Stromal cell of bone marrow (primary cell): ENCODE measurements around the gene RBMX.
"Not testable (repeated sequence)": the region's sequence is repeated elsewhere in the genome, so short reads cannot be mapped to it uniquely, and the experiment has no call there.

Experiments
- DNase-seq: peaks from one replicate; pipeline ENCODE4 v3.0.0-alpha.2; 2012; ENCODE audit warnings: low read depth

The RBMX gene

GRCh38 chrX:136880452-136881013 is at the start of gene RBMX:
Gene RBMX, minus strand, starts transcription at chrX:136880725. Its CDS starts 1,298 bp downstream, at chrX:136879427.
- DNase-seq, result peak; percentile 85

- DNase-seq, result not testable (repeated sequence)
Observed at GRCh38 chrX:136921438-136921837, 40.9 kb upstream of the RBMX start.

- no peak for DNase-seq
Observed at GRCh38 chrX:136920001-136920400, 39.5 kb upstream of the RBMX start.

- no peak for DNase-seq
Observed at GRCh38 chrX:136916827-136917226, 36.3 kb upstream of the RBMX start.

GRCh38 chrX:136911661-136912060 is 31.1 kb upstream of the RBMX start:
- DNase-seq, result not testable (repeated sequence)

- DNase-seq, result no peak
Observed at GRCh38 chrX:136911253-136911652, 30.7 kb upstream of the RBMX start.

GRCh38 chrX:136910565-136911035 is 30.1 kb upstream of the RBMX start:
- DNase-seq, result peak; percentile 13

- DNase-seq, result peak; percentile 88
Observed at GRCh38 chrX:136909706-136910564, 29.4 kb upstream of the RBMX start.

GRCh38 chrX:136909119-136909705 is 28.7 kb upstream of the RBMX start:
- DNase-seq, result peak; percentile 51

- DNase-seq, result no peak
Observed at GRCh38 chrX:136907621-136908020, 27.1 kb upstream of the RBMX start.

GRCh38 chrX:136906921-136907510 is 26.5 kb upstream of the RBMX start:
- no peak for DNase-seq

- DNase-seq, result not testable (repeated sequence)
Observed at GRCh38 chrX:136904067-136904466, 23.5 kb upstream of the RBMX start.

- not testable (repeated sequence) for DNase-seq
Observed at GRCh38 chrX:136900071-136900470, 19.5 kb upstream of the RBMX start.

- DNase-seq, result no peak
Observed at GRCh38 chrX:136899221-136899620, 18.7 kb upstream of the RBMX start.

- DNase-seq, result not testable (repeated sequence)
Observed at GRCh38 chrX:136898752-136899151, 18.2 kb upstream of the RBMX start.

GRCh38 chrX:136896121-136896914 is 15.8 kb upstream of the RBMX start:
- no peak for DNase-seq

GRCh38 chrX:136892412-136892811 is 11.9 kb upstream of the RBMX start:
- DNase-seq, result no peak

- DNase-seq, result not testable (repeated sequence)
Observed at GRCh38 chrX:136890596-136890995, 10.1 kb upstream of the RBMX start.

- no peak for DNase-seq
Observed at GRCh38 chrX:136889269-136889668, 8.7 kb upstream of the RBMX start.

- no peak for DNase-seq
Observed at GRCh38 chrX:136880003-136880451, 498 bp downstream of the RBMX start.

GRCh38 chrX:136879001-136879687 is 1.4 kb downstream of the RBMX start:
- no peak for DNase-seq
